Activated CD4-positive, alpha-beta T cell treated with anti-CD3 and anti-CD28 coated beads for 24 hours (primary cell): Measurements from ENCODE around the gene MTMR3.

ENCODE experiments used
- DNase-seq, 2 donors: peaks; one replicate each; pipeline ENCODE4 v3.0.0-alpha.2; 2020; ENCODE audit warnings: low read depth in 2 of 2

The MTMR3 gene

DNA sequence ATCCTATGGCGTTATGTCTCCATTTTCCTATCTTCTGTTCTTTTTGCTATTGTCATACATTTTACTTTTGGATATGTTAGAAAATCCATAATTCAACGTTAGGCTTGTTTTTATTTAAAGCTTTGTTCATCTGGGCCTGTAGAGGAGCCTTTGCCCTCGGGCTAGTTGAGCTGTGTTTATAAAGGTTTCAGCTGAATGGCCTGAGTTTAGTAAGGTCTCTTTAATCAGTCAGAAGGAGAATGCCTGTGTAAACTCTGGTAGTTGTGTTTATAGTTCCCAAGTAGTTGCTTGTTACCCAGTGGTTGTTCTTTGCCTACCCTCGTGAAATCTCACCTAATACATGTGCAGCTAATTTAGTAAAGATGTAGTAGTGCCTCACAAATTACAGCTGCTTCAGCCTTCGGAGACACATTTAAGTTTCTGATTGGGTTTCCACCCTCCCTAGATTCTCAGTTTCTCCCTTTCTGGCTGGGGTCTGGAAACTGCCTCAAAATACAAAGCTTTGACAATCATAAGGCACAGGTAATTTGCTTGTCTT, 33.1 kb downstream of the MTMR3 start:
- DNase-seq: no peak

DNA sequence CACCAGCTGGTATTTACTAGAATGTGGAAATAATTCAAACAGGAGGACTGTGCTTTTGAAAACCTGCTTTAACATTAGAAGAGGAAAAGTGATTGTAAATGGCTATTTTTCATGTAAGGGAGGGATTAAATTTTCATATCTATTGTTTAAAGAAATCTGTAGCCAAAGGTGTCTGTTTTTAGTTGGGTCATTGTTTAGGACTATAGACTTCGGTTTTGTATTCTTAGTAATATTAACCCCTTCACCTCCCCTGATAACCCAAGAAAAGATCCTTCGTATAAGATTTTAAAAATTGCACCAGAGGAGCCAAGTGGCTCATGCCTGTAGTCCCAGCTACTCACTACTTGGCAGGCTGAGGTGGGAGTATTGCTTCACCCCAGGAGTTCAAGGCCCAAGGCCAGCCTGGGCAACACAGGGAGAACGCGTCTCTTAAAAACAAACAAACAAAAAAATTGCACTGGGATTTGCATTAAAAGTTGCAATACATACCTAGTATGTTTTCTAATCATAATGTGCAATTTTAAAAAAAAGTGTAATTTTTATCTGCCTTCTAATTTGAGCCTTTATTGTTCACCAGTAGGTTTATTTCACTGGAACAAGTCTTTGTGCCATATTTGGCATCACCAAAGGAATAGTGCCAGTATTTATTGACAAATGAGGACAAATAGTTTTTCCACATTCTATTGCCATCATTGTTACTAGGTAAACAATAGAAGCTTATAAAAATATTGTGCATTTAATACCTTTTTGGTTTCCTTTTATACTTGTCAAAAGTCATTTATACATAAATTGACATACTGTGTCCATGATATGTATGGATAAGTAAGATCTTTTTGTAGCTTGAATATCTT, 34.3 kb downstream of the MTMR3 start:
- no peak for DNase-seq

DNA sequence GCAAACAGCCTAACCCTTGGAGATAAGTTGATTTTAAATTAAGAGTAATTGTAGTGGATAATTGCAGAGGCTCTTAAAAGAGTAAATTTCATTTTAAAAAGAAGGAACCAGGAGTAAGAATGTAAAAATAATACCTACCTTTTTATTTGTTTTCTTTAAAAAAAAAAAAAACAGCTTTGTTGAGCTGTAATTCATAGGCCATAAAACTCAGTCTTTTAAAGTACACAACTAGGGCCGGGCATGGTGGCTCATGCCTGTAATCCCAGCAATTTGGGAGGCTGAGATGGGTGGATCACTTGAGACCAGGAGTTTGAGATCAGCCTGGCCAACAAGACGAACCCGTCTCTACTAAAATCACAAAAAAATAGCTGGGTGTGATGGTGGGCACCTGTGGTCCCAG, 42.4 kb downstream of the MTMR3 start:
- DNase-seq: no peak

DNA sequence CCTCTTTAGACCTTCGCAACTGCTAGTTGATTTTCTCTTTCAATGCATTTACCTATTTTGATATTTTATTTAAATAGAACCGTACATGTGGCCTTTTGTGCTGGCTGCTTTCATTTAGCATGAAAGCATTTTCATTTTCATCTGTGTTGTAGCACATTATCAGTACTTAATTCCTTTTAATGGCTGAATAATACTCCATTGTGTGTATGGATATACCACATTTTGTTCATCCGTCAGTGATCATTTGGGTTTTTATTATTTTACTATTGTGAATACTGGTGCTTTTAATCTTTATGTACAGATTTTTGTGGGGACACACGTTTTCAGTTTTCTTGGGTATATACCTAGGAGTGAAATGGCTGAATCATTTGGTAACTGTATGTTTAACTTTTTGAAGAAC, 43.1 kb downstream of the MTMR3 start:
- DNase-seq: no peak

DNA sequence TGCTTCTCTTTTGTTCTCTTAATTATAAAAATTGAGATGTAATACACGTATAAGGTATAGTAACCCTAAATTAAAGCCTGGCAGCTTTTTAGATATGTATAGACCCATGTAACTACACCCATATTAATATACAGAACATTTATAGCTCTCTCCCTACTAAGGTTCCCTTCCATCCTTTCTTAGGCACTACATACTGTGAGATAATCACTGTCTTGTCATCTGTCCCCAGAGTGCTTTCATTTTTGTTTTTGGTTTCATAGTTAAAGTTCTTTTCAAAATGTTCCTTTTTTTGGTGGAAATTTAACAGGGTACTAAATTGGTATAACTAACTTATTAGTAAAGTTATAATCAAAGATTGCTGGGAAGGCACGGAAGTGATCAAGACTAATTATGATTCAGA, 49.2 kb downstream of the MTMR3 start:
- DNase-seq: no peak

DNA sequence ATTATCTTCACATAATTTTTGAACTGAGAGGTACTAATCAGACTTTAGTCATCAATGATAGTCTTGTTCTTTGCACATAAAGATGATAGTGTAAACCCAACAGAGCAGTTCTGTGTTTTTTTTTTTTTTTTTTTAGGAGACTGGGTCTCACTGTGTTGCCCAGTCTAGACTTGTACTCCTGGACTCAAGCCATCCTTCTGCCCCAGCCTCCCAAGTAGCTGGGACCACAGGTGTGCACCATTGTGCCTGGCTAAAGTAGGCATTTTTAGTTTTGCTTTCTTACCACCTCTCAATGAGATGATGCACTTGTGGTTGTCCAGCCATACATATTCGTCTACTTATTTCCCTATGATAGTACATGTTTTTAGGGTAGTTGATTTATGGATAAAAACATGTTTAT, 50.6 kb downstream of the MTMR3 start:
- DNase-seq: no peak

GRCh38 chr22:29934596-29934995, 51.6 kb downstream of the MTMR3 start:
- DNase-seq: no peak

- DNase-seq: no peak
These were observed 53.2 kb downstream of the MTMR3 start for GRCh38 chr22:29936186-29936585.

DNA sequence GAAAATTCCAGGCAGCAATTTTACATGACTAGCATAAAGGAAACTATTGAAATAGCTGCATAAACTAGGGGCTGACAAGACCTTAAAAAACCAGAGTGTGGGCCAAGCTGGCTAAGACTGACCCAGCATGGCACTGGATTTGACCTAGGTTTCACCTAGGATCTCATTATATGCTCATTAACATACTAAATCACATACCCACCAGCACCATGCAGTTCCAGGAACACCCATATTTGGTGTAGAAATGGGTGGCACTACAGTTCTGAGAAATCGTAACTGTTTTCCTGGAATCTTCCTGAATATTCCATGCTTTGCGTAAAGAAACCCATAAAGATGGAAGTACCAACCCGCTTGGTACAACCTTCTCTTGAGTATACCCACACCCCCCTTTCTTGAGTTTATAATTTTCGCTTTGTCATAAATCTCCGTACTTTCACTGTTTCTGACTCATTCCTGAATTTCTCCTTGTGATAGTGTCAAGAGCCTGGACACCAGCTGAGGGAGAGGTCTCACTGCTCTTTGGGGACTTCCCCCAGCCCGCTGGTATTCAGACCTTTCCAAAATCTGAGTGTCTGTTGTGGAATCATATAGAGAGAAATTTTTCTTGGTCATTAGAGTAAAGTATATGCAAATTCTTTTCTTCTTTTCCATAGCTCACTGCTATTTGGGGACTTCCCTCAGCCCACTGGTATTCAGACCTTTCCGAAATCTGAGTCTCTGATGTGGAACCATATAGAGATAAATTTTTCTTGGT, 55.1 kb downstream of the MTMR3 start:
- DNase-seq: no peak

DNA sequence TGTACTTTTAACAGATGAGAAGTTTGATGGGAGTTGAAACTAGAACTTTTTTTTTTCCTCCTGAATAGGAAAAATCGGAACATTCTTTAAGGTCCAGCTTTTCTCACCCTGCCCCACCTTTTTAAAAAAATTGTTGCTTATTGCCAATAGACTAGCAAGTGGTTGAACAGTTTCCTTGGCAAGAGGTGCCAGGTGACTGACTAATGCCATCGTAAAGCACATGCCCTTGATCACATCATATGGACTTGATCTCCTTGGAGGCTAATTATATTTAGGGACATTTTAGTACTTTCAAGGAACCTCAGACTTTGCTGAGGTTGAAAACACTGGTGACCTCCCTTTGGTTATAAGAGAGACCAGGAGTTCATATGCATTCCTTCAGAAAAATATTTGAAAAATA, 57.6 kb downstream of the MTMR3 start:
- no peak for DNase-seq

GRCh38 chr22:29944339-29944738, 61.4 kb downstream of the MTMR3 start:
- no peak for DNase-seq

DNA sequence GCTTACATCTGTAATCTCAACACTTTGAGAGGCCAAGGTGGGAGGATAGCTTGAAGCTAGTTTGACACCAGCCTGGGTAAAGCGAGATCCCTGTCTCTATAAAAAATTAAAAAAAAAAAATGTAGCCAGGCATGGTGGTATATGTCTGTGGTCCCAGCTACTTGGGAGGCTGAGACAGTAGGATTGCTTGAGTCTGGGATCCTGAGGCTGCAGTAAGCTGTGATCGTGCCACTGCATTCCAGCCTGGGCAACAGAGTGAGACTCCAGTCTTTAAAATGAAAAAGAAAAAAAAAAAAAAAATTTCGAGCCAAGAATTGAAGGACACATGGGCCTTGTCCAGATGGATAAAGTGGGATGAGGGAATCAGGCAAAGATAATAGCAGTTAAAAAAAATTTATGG, 62.5 kb downstream of the MTMR3 start:
- no peak for DNase-seq

GRCh38 chr22:29946220-29946619, 63.2 kb downstream of the MTMR3 start:
- DNase-seq: no peak

GRCh38 chr22:29947410-29948384, 64.7 kb downstream of the MTMR3 start:
- no peak for DNase-seq

GRCh38 chr22:29948385-29948769, 65.4 kb downstream of the MTMR3 start:
- no peak for DNase-seq

- no peak for DNase-seq
These were observed 66.9 kb downstream of the MTMR3 start for GRCh38 chr22:29949872-29950271.

- DNase-seq: no peak
These were observed 68.9 kb downstream of the MTMR3 start for GRCh38 chr22:29951791-29952413.

DNA sequence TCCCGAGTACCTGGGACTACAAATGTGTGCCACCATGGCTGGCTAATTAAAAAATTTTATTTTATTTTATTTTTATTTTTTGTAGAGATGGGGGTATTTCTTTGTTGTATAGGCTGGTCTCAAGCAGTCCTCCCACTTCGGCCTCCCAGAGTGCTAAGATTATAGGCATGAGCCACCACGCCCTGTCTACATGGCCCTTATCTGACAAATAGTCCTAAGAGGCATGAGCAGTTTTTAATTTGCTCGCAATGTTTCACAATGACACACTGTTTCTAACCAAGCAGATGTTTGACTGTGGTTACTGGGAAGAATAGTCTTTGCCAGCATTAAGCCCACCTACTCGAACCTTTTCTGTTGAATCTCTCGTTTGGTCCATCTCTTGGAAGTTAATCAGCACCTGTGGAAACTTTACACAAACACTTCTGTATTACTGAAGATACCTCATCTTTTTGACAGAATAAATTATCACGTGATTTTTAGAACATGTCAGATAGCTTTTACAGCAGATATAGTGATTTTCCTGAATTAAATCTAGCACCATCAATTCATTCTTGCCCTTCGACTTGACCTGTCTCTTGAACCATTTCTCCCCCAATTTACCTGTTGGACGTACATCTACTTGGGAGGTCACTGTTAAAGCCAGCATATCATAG, 71.4 kb downstream of the MTMR3 start:
- DNase-seq: no peak

DNA sequence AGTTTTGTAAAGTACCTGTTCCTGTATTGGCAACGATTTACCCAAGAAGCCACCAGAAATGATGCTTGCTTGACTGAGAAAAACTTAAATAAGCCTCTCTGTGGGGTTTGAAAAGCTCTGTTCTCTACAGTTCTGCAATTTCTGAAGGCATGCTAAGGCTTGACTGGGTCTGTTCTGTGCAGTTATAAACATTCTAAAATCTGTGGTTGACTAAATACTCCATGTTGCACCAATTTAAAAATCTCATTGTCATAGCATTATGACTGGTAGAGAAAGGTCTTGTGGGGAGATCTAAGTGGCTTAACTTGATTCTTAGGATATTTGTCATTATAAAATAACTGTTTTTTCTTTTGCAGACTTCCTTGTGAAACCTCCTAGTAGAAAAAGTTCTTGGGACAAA, 73.7 kb downstream of the MTMR3 start:
- no peak for DNase-seq

- DNase-seq: no peak
These were observed 75.2 kb downstream of the MTMR3 start for GRCh38 chr22:29958170-29958569.

DNA sequence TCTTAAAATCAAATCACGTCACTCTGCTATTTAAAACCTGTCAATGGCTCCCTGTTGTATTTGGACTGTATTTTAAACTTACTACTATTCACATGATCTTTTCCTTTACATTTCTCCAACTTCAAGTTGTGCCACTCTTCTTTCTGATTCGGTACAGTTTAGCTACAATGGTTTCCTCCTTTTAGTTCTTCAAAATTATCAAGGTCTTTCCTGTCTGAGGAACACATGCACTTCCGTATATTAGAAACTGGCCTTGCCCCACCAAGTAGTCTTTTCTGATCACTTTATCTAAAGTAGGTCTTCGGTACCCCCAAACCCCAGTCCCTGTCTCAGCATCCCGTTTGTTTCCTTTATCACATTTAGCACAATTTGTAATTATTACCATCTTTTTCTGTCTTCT, 81.8 kb downstream of the MTMR3 start:
- no peak for DNase-seq
